ENCODE results near the gene COMT.

COMT gene

DNA sequence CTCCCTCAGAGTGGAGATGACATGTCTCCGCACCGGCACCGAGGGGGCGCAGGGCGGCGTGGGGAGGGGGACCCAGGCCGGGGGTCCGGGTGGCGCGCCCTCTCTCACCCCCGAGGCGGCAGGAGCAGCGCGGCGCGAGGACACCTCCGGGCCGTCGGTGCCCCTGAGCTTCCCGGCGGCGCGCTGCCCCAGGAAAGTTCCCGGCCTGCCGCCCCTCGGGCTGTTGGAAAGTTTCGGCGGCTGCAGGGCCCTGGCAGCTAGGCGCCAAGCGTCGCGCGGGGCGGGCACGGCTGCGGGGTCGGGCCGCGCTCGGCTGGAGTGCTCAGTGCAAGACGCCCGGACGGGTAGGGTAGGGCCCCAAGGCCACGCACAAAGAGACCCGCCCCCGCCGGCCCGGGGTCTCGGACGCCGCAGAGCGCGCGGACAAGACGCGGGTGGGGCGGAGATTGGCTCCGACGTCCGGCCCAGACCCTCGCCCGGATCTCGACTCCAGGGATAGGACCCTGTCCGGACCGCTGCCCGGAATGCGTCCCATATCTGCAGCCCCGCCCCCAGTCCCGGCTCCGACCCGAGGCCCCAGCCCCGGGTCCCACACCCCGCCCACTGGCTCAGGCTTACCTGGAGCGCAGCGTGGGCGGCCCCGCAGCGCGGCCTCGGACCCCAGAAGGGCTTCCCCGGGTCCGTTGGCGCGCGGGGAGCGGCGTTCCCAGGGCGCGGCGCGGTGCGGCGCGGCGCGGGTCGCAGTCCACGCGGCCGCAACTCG, 74.6 kb downstream of the COMT start:
- Mint-ChIP-seq H3K27me3 (peaks cover 18% of the 10 kb centered on the region), H3K9me3 (no peaks in the 10 kb centered on the region), H3K4me3 (peak overlapping the region; percentile 84), H3K4me1 (ENCODE audit: low read depth) (peaks cover 15% of the 10 kb centered on the region), H3K36me3 (ENCODE audit: low read depth) (no peaks in the 10 kb centered on the region), H3K27ac (no peak overlapping the region)

DNA sequence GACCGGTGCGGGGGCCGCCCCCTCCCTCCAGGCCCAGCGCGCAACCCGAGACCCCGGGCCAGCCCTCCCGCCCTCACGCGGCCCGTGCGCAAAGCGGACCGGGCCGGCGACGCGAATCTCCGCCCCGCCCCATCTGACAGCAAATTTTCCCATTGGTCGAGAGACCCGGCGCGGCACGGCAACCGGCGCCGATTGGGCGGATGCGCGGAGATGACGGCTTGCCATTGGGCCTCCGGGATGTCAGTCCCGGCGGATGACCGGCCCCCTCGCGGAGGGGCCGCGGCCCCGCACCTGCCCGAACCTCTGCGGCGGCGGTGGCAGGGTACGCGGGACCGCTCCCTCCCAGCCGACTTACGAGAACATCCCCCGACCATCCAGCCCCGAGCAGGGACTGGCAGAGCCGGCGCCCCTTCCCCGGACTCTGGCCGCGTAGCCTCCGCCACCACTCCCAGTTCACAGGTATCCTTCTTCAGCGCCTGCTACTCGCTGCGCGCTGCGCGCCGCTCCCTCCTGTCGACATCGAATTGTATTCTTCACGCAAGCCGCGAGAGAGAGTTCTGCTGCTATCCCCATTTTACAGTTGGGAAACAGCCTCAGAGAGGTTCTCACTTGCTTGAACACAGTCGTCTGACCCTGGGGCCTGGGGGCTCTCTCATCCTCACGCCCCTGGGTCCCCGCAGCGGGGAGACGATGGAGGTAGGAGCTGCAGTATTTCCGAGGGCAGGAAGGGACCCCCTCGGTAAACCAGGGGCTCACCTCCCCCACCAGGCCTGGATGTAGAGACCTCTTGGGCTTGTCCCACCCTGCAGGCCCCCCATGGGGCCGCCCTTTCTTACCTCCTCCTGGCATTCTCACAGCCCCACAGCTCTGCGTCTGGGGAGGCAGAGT, 75.4 kb downstream of the COMT start, which contains the start of gene ARVCF:
Gene ARVCF, minus strand, starts transcription at position 90 of the 888 bp plus-strand sequence. CDS start 26,029 bp downstream, outside the sequence.
- Mint-ChIP-seq H3K36me3 (ENCODE audit: low read depth) (no peaks in the 10 kb centered on the region), H3K4me1 (ENCODE audit: low read depth) (peaks cover 19% of the 10 kb centered on the region), H3K27me3 (peaks cover 18% of the 10 kb centered on the region), H3K27ac (peak within 1 kb of the TSS; percentile 58), H3K4me3 (peak within 1 kb of the TSS; percentile 84), H3K9me3 (no peaks in the 10 kb centered on the region)

DNA sequence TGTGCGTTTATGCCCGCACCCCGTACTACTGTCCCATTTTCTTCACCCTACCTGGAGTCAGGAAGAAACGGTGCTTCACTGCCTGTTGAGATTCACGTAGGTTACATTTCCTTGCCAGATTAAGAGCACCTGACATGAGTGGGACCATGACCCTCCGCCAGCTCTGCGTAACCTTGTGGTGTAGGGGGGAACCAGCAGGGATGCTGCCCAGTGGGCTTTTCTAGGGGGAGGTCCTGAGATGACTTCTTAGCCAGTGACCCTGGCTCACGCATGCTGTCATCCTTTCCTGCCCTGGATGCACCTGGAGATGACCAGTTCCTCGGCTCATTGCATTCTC, 76.0 kb downstream of the COMT start:
- no peak overlapping the region for H3K27ac Mint-ChIP-seq
- no peaks in the 10 kb centered on the region for H3K9me3 Mint-ChIP-seq
- no peaks in the 10 kb centered on the region for H3K36me3 Mint-ChIP-seq (ENCODE audit: low read depth)
- H3K4me3 Mint-ChIP-seq: peak overlapping the region; percentile 84
- peaks cover 18% of the 10 kb centered on the region for H3K27me3 Mint-ChIP-seq
- H3K4me1 Mint-ChIP-seq (ENCODE audit: low read depth): peaks cover 25% of the 10 kb centered on the region

DNA sequence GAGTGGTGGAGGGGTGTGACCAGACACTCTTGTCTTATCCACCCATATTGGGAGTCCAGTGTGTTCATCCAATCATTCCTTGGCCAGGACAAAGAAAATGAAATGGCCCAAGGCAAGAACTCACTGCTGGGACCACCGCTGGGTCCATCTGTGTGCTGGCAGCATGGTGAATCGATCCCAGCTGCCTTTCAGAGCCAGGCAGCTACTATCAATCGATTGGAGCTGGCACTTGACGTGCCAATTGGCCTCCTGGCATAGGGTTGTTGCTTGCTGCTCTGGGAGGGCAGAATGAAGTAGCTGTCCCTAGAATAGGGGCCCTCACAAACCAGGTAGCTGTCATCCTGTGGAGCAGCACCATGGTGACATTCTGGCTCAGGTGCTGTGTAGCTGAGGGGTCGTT, 76.4 kb downstream of the COMT start:
- peak overlapping the region; percentile 84 for H3K4me3 Mint-ChIP-seq
- no peaks in the 10 kb centered on the region for H3K36me3 Mint-ChIP-seq (ENCODE audit: low read depth)
- H3K27me3 Mint-ChIP-seq: peaks cover 18% of the 10 kb centered on the region
- no peak overlapping the region for H3K27ac Mint-ChIP-seq
- H3K4me1 Mint-ChIP-seq (ENCODE audit: low read depth): peaks cover 29% of the 10 kb centered on the region
- no peaks in the 10 kb centered on the region for H3K9me3 Mint-ChIP-seq

All from stimulated activated naive CD8-positive, alpha-beta T cell treated with anti-CD3 and anti-CD28 coated beads, Interleukin-15, Interleukin-2, amounts not matched to agents 100 ng/mL and 50 ng/mL, for 24 hours (primary cell).